Left lung (tissue), 10 donors: ENCODE measurements around the gene TRPM5. TPM values are rescaled to one million over a fixed set of nuclear protein-coding genes. Genes with fewer than 3 reads are reported as not detected.

ENCODE experiments used
- ATAC-seq: fragments of 200-7000 bp; cut with Tn5 transposase; one replicate; pipeline ENCODE4 v1.9.1; 2020; ENCODE audit warnings: moderate library complexity
- DNase-seq, 4 donors: peaks; one replicate each; pipeline ENCODE4 v3.0.0-alpha.2; 2013 to 2020
- H3K27ac ChIP-seq, 2 donors: fragments of 200-600 bp; sonication (generic) in 1 of 2; one replicate each; pipeline versions ENCODE4 v1.5.0 to v1.8.0; 2020 to 2021
- H3K27me3 ChIP-seq, 2 donors: fragments of 200-600 bp; sonication (generic) in 1 of 2; one replicate each; pipeline versions ENCODE4 v1.5.0 to v1.8.0; 2020 to 2021
- H3K36me3 ChIP-seq, 2 donors: fragments of 200-600 bp; sonication (generic) in 1 of 2; one replicate each; pipeline versions ENCODE4 v1.5.0 to v1.8.0; 2020 to 2021
- H3K4me1 ChIP-seq, 2 donors: fragments of 200-600 bp; one replicate each; pipeline ENCODE4 v1.8.0; 2021
- H3K4me3 ChIP-seq, 2 donors: fragments of 200-600 bp; sonication (generic) in 1 of 2; one replicate each; pipeline versions ENCODE4 v1.5.0 to v1.8.0; 2020 to 2021; ENCODE audit warnings: mild to moderate bottlenecking in 1 of 2
- H3K9me3 ChIP-seq, 2 donors: fragments of 200-600 bp; sonication (generic) in 1 of 2; one replicate each; pipeline versions ENCODE4 v1.5.0 to v1.8.0; 2020 to 2021
- intact Hi-C, 2 donors: fragments of 100-400 bp; cut with DNase I; formaldehyde crosslinking; loops; one replicate each; pipeline versions ENCODE4 v1.11.2 to v1.14.2; 2022
- polyA plus RNA-seq, 6 donors: library from polyadenylated mRNA; unstranded; fragments of 120-200 nt; gene quantifications; one replicate each; pipeline ENCODE4 v1.2.1, GENCODE V29; 2013; ENCODE audit not compliant: insufficient read length in 6 of 6
- total RNA-seq, 2 donors: library from RNA; stranded (reverse); fragmentation: NEBNext Ultra II Directional; extraction: Animal tissue kit (Norgen Biotek cat#: 25700); gene quantifications; one replicate each; pipeline ENCODE4 v1.2.1, GENCODE V29; 2021
- TF ChIP-seq, protein P1 (sequence below), 2 donors: fragments of 200-600 bp; sonication (generic) in 1 of 2; IDR thresholded peaks; one replicate each; pipeline versions ENCODE4 v1.5.0 to v1.8.0; 2021; ENCODE audit warnings: antibody characterized with exemption in 2 of 2
- donor health status: DM: no; HTN: yes; CAD: no.
- donor health status: DM: no; HTN: no; CAD: no.

TRPM5 gene
- total and polyA plus RNA-seq, 8 donors = 0.14 to 0.40 (median 0.31) TPM; not detected in 2

- H3K27me3 ChIP-seq = no peaks in the 10 kb centered on the region
- peaks cover 0 to 16% of the 10 kb centered on the region in 2 donors for H3K4me1 ChIP-seq
- DNase-seq (no peak), ATAC-seq (no peak)
- no peak overlapping the region for H3K4me3 ChIP-seq
- no peaks in the 10 kb centered on the region for H3K36me3 ChIP-seq
- peaks cover 0 to 15% of the 10 kb centered on the region in 2 donors for H3K9me3 ChIP-seq
- H3K27ac ChIP-seq = no peak overlapping the region
- TF ChIP-seq, protein P1, sequence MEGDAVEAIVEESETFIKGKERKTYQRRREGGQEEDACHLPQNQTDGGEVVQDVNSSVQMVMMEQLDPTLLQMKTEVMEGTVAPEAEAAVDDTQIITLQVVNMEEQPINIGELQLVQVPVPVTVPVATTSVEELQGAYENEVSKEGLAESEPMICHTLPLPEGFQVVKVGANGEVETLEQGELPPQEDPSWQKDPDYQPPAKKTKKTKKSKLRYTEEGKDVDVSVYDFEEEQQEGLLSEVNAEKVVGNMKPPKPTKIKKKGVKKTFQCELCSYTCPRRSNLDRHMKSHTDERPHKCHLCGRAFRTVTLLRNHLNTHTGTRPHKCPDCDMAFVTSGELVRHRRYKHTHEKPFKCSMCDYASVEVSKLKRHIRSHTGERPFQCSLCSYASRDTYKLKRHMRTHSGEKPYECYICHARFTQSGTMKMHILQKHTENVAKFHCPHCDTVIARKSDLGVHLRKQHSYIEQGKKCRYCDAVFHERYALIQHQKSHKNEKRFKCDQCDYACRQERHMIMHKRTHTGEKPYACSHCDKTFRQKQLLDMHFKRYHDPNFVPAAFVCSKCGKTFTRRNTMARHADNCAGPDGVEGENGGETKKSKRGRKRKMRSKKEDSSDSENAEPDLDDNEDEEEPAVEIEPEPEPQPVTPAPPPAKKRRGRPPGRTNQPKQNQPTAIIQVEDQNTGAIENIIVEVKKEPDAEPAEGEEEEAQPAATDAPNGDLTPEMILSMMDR (IDR thresholded peaks at IDR 0.05) = no peak
- intact Hi-C loops = no loop called here
These were observed 33.6 kb upstream of the TRPM5 start for GRCh38 chr11:2477936-2478335.

GRCh38 chr11:2477254-2477653 is 32.9 kb upstream of the TRPM5 start:
- peaks cover 0 to 10% of the 10 kb centered on the region in 2 donors for H3K4me1 ChIP-seq
- DNase-seq (no peak), ATAC-seq (no peak)
- intact Hi-C loops = no loop called here
- H3K4me3 ChIP-seq = no peak overlapping the region
- no peaks in the 10 kb centered on the region for H3K27me3 ChIP-seq
- peaks cover 0 to 15% of the 10 kb centered on the region in 2 donors for H3K9me3 ChIP-seq
- no peaks in the 10 kb centered on the region for H3K36me3 ChIP-seq
- TF ChIP-seq, protein P1 (IDR thresholded peaks at IDR 0.05) = no peak
- no peak overlapping the region for H3K27ac ChIP-seq

GRCh38 chr11:2475136-2475918 is 31.0 kb upstream of the TRPM5 start:
- TF ChIP-seq, protein P1 (IDR thresholded peaks at IDR 0.05) = no peak
- intact Hi-C loops = no loop called here
- no peaks in the 10 kb centered on the region for H3K4me1 ChIP-seq
- H3K27me3 ChIP-seq = no peaks in the 10 kb centered on the region
- no peaks in the 10 kb centered on the region for H3K36me3 ChIP-seq
- peak in 1 of 4 donors; percentile 57 for DNase-seq
- H3K9me3 ChIP-seq = peaks cover 0 to 15% of the 10 kb centered on the region in 2 donors
- ATAC-seq = no peak
- H3K4me3 ChIP-seq = no peak overlapping the region
- H3K27ac ChIP-seq = no peak overlapping the region

DNA sequence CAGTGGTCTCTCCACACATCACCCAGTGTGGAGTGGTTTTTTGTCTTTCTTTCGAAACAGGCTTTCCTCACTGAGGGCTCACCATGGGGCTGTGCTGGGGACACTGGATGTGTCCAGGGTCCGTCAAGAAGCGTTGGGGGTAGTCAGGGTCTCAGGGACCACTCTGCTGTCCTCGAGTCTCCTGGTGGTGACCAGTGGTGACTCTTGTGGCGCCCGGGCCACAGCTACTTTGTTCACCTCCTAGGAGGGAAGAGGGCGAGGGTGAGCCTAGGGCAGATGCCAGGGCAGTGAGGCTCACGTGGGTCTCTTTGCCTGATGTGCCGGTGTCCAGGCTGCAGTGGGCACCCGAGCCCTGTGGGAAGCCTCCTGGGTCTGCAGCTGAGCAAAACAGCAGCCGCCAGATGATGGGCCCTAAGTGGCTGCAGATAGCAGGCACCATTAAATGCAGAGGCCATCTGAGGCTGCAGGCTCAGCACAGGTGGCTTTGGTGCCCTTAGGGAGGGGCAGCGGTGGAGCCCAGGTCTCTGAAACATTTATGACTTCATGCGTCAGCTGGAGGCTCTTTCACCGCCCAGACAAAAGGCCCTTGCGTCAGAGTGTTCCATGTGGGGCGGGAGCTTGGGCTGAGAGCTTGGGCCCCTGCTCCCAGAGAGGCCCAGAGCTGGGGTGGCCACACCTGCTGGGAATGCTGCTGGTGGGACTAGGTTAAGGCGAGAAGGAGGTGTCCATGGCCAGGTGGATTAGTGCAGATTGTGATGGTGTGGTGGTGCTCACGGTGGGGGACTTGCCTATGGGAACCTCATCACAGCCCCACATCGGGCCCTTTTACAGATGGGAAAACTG is 30.0 kb upstream of the TRPM5 start:
- ATAC-seq = peak; percentile 89
- Histone ChIP-seq H3K4me3 (no peak overlapping the region), H3K4me1 (no peaks in the 10 kb centered on the region), H3K27me3 (no peaks in the 10 kb centered on the region), H3K27ac (no peak overlapping the region), H3K9me3 (peaks cover 0 to 9% of the 10 kb centered on the region in 2 donors), H3K36me3 (no peaks in the 10 kb centered on the region)
- TF ChIP-seq, protein P1 (IDR thresholded peaks at IDR 0.05) = no peak
- intact Hi-C loops = no loop called here
- DNase-seq = peak in 1 of 4 donors; percentile 72
